Adrenal gland (tissue), 12 donors: ENCODE data around the gene MYEOV. TPM values are rescaled to one million over a fixed set of nuclear protein-coding genes. Genes with fewer than 3 reads are reported as not detected.

Experiments
- DNase-seq, 7 donors: peaks; one replicate each; pipeline ENCODE4 v3.0.0-alpha.2; 2019 to 2020
- H3K27ac ChIP-seq, 5 donors: fragments of 200-600 bp; sonication (generic) in 4 of 5; 1 replicate in 3 of 5; 2 replicates in 2 of 5; pipeline versions ENCODE4 v1.5.1 to v1.8.0; 2016 to 2020; ENCODE audit warnings: mild to moderate bottlenecking in 1 of 5
- H3K27me3 ChIP-seq: fragments of 200-600 bp; 2 replicates; pipeline ENCODE4 v1.8.0; 2021
- H3K36me3 ChIP-seq, 2 donors: fragments of 200-600 bp; replicated peaks in 1 of 2; 1 replicate in 1 of 2; 2 replicates in 1 of 2; pipeline versions ENCODE4 v1.5.1 to v1.8.0; 2018 to 2022
- H3K4me1 ChIP-seq, 2 donors: fragments of 200-600 bp; replicated peaks in 1 of 2; 1 replicate in 1 of 2; 2 replicates in 1 of 2; pipeline versions ENCODE4 v1.5.1 to v1.8.0; 2018 to 2021
- H3K4me3 ChIP-seq, 4 donors: fragments of 200-600 bp; sonication (generic) in 3 of 4; one replicate each; pipeline ENCODE4 v1.5.1; 2016 to 2018
- H3K9me3 ChIP-seq, 3 donors: fragments of 200-600 bp; sonication (generic) in 1 of 3; replicated peaks in 1 of 3; 1 replicate in 2 of 3; 2 replicates in 1 of 3; pipeline versions ENCODE4 v1.5.1 to v1.8.0; 2016 to 2021
- POLR2A ChIP-seq, 2 donors: fragments of 450-650 bp; IDR thresholded peaks; one replicate each; pipeline ENCODE4 v1.6.1; 2017; ENCODE audit warnings: antibody characterized with exemption in 2 of 2, mild to moderate bottlenecking in 2 of 2, moderate library complexity in 1 of 2
- WGBS, 4 donors: extraction: QIAGEN DNeasy Blood & Tissue Kit in 2 of 4; methylation state at CpG; one replicate each; pipeline versions ENCODE4 v1.1.5 to v1.1.7; 2013 to 2017; 5-methylcytosine and 5-hydroxymethylcytosine counted together
- intact Hi-C, 2 donors: fragments of 100-400 bp; cut with DNase I; formaldehyde crosslinking; loops; one replicate each; pipeline versions ENCODE4 v1.14.1 to v1.15.0; 2022 to 2023
- polyA plus RNA-seq, 3 donors: library from polyadenylated mRNA; stranded (reverse); fragments of 200-250 nt in 2 of 3; fragments of 350-450 nt in 1 of 3; fragmentation: Illumina TruSeq in 1 of 3; extraction: RNeasy Lipid Tissue Mini Kit (QIAGEN cat#74804) in 1 of 3; gene quantifications; one replicate each; pipeline ENCODE4 v1.2.3, GENCODE V29; 2013 to 2014
- total RNA-seq, 9 donors: library from RNA; depleted of rRNA in 4 of 9; stranded (reverse); fragments of >200 nt in 4 of 9; fragments of 120-200 nt in 1 of 9; fragmentation: NEBNext Ultra II Directional in 1 of 9; extraction: Animal tissue kit (Norgen Biotek cat#: 25700) in 1 of 9; gene quantifications; one replicate each; pipeline versions ENCODE4 v1.1.0 to v1.2.4, GENCODE V29; 2013 to 2023
- TF ChIP-seq, protein P1 (sequence below), 6 experiments: fragments of 450-650 bp in 4 of 6; fragments of 200-600 bp in 2 of 6; sonication (generic) in 1 of 6; IDR thresholded peaks; 1 replicate in 5 of 6; 2 replicates in 1 of 6; pipeline versions ENCODE4 v1.5.1 to v1.8.0; 2016 to 2021; ENCODE audit warnings: antibody characterized with exemption in 6 of 6, mild to moderate bottlenecking in 2 of 6, moderate library complexity in 1 of 6
- donor health status: healthy with polysubstance abuse.
- donor health status: Bipolar disorder and iron deficiency.
- donor health status: DM: yes; HTN: yes; CAD: no.
- donor health status: DM: no; HTN: no; CAD: no.
- donor health status: DM: no; HTN: no; CAD: no.
- donor health status: DM: yes; HTN: yes; CAD: no.

MYEOV gene
- total and polyA plus RNA-seq, 12 donors, result 0.06 to 1.6 (median 0.32) TPM; not detected in 3

DNA sequence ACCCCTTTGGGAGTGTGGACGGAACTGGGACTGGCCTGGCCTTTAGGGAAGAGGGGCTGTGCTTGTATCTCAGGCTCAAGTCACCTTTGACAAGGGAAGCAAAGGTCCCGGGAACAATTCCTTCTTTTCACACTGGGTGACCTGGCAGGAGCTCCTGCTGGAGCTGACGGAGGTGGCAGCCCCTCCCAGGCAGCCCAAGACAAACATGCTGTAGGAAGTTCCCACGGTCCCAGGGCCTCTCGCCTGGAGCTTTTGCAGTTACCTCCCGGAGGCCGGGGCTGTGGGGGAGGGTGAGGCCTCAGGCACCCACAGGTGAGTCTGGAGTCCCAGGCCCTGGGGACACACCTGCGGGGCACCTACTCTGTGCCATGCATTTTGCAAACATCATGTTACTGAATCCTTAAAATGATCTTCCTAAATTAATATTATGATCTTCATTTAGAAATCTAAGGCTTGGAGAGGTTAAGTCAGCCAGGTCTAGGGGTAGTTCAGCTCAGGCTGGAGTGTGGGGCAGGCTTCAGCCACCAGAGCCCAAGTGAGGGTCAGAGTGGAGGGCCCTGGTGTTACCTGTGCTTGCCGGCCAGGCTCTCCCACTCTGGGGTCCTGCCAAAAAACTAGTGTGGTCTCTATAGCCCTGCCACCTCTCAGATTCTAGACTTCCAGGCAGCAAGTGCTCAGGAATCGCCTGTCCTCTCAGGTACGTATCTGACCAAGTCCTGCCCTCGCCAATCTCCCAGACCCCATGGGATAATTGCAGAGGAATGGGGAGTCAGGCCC, 15.7 kb upstream of the MYEOV start:
- Histone ChIP-seq H3K4me1 (no peaks in the 10 kb centered on the region), H3K4me3 (no peak overlapping the region), H3K36me3 (no peaks in the 10 kb centered on the region), H3K9me3 (no peaks in the 10 kb centered on the region), H3K27me3 (no peaks in the 10 kb centered on the region), H3K27ac (no peak overlapping the region)
- intact Hi-C loops, result no loop called here
- TF ChIP-seq, protein P1, sequence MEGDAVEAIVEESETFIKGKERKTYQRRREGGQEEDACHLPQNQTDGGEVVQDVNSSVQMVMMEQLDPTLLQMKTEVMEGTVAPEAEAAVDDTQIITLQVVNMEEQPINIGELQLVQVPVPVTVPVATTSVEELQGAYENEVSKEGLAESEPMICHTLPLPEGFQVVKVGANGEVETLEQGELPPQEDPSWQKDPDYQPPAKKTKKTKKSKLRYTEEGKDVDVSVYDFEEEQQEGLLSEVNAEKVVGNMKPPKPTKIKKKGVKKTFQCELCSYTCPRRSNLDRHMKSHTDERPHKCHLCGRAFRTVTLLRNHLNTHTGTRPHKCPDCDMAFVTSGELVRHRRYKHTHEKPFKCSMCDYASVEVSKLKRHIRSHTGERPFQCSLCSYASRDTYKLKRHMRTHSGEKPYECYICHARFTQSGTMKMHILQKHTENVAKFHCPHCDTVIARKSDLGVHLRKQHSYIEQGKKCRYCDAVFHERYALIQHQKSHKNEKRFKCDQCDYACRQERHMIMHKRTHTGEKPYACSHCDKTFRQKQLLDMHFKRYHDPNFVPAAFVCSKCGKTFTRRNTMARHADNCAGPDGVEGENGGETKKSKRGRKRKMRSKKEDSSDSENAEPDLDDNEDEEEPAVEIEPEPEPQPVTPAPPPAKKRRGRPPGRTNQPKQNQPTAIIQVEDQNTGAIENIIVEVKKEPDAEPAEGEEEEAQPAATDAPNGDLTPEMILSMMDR (IDR thresholded peaks at IDR 0.05), result no peak
- TF ChIP-seq POLR2A (IDR thresholded peaks at IDR 0.05), result no peak
- WGBS, 4 donors, result 79 to 100% (median 82%) methylated on average over 4 to 12 of the region's 12 CpGs
- no peak for DNase-seq

DNA sequence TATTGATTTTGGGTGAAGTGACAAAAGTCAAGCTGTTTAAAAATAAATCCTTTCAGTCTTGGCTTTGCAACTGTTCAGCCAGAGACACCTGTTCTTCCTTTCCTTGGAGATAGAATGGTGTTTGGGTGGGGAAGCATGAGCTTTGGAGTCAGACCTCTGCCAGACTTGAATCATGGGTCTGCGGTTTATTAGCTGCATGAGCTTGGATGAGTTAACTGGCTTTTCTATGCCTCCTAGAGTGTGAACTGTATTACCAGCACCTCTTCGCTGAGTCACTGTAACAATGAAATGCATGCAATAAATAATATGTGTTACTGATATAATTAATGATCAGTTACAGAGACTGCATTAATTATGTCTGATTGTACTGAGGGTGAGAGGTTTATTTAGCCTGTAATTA, 13.5 kb upstream of the MYEOV start:
- no peak overlapping the region for H3K27ac ChIP-seq
- no peaks in the 10 kb centered on the region for H3K27me3 ChIP-seq
- WGBS, 4 donors, result 76 to 87% (median 84%) methylated on average over 2 of the region's 2 CpGs
- TF ChIP-seq, protein P1 (IDR thresholded peaks at IDR 0.05), result no peak
- TF ChIP-seq POLR2A (IDR thresholded peaks at IDR 0.05), result no peak
- no peaks in the 10 kb centered on the region for H3K9me3 ChIP-seq
- no peak overlapping the region for H3K4me3 ChIP-seq
- DNase-seq, result no peak
- H3K36me3 ChIP-seq, result no peaks in the 10 kb centered on the region
- intact Hi-C loops, result no loop called here
- no peaks in the 10 kb centered on the region for H3K4me1 ChIP-seq

DNA sequence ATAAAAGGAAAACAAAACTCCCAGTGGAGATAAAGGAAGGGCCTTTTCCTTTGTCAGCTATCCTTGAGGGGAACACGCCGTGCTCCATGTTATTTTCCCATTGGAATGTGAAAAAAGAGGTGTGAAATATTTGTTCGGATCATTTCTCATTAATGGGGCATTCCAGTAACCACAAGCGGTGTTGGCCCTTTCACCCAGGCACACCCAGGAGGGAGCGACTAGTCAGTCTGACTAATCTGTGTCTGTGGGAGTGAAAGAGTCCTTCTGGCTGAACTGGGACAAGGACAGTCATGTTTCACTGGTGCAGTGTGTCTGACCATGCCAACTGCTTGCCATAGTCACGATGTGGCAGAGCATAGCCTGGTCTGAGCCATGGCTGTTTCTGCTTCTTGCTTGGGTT, 13.0 kb upstream of the MYEOV start:
- intact Hi-C loops, result no loop called here
- Histone ChIP-seq H3K9me3 (no peaks in the 10 kb centered on the region), H3K36me3 (no peaks in the 10 kb centered on the region), H3K4me1 (no peaks in the 10 kb centered on the region), H3K27me3 (no peaks in the 10 kb centered on the region), H3K27ac (peak overlapping the region in 1 of 5 donors; percentile 31), H3K4me3 (no peak overlapping the region)
- TF ChIP-seq, protein P1 (IDR thresholded peaks at IDR 0.05), result no peak
- no peak for TF ChIP-seq POLR2A (IDR thresholded peaks at IDR 0.05)
- peak in 5 of 7 donors; percentile 58 to 76 (median 63) for DNase-seq
- WGBS, 4 donors, result 23 to 34% (median 29%) methylated on average over 5 to 6 of the region's 6 CpGs

DNA sequence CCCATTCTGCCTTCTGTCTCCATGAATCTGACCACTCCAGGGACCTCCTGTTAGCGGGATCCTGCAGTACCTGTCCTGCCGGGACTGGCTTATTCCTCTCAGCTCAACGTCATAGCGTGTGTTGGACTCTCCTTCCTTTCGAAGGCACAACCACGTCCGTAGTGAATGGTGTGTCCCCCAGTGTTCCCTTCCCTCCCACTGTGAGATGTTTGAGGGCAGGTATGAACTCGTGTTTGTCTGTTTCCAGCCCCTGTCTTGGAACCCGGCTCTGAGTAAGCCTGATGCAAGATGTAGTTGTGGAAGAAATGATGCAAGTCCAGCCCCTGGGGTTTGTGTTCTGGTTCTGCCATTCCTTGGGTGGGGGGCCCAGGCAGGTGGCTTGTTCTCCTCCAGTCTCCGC, 10.5 kb upstream of the MYEOV start:
- DNase-seq, result no peak
- no peaks in the 10 kb centered on the region for H3K9me3 ChIP-seq
- WGBS, 4 donors, result 88 to 94% (median 89%) methylated on average over 10 of the region's 10 CpGs
- no peaks in the 10 kb centered on the region for H3K27me3 ChIP-seq
- no peaks in the 10 kb centered on the region for H3K4me1 ChIP-seq
- intact Hi-C loops, result no loop called here
- no peak overlapping the region for H3K4me3 ChIP-seq
- no peaks in the 10 kb centered on the region for H3K36me3 ChIP-seq
- TF ChIP-seq, protein P1 (IDR thresholded peaks at IDR 0.05), result no peak
- no peak for TF ChIP-seq POLR2A (IDR thresholded peaks at IDR 0.05)
- no peak overlapping the region for H3K27ac ChIP-seq
